Naive thymus-derived CD4-positive, alpha-beta T cell (primary cell): ENCODE measurements around the gene FBXO28. TPM values are rescaled to one million over a fixed set of nuclear protein-coding genes. Genes with fewer than 3 reads are reported as not detected.

Source experiments
- ATAC-seq: fragments of 150-1000 bp; cut with Tn5 transposase; 2 replicates; pipeline ENCODE4 v1.10.0; 2021; ENCODE audit warnings: mild to moderate bottlenecking, moderate library complexity
- CTCF ChIA-PET: fragments of 350-600 bp; sonication (Branson Sonifier 250); formaldehyde crosslinking; loops from one replicate; lab custom pipeline; 2021; ENCODE audit warnings: antibody characterized with exemption; lab: Charles Lee
- POLR2A ChIA-PET: fragments of 350-600 bp; sonication (Branson Sonifier 250); formaldehyde crosslinking; loops from one replicate; lab custom pipeline; 2021; ENCODE audit warnings: antibody characterized with exemption, inconsistent platforms; lab: Charles Lee
- DNase-seq, 9 donors: peaks; one replicate each; pipeline versions ENCODE4 v3.0.0 to v3.0.0-alpha.2; 2020 to 2022; ENCODE audit warnings: mixed read lengths in 1 of 9
- H3K27ac ChIP-seq: one replicate; pipeline ENCODE4 v1.7.0; 2013; ENCODE audit warnings: mild to moderate bottlenecking, low read depth, low read length, moderate library complexity
- H3K27me3 ChIP-seq, 2 donors: one replicate each; pipeline ENCODE4 v1.7.0; 2013; ENCODE audit warnings: low read length in 2 of 2, mild to moderate bottlenecking in 2 of 2, moderate library complexity in 2 of 2; ENCODE audit not compliant: control insufficient read depth in 2 of 2, insufficient read depth in 2 of 2
- H3K36me3 ChIP-seq, 3 experiments: 1 replicate in 2 of 3; 2 replicates in 1 of 3; pipeline ENCODE4 v1.7.0; 2013; ENCODE audit warnings: low read length in 3 of 3, mild to moderate bottlenecking in 3 of 3, moderate library complexity in 1 of 3; ENCODE audit not compliant: insufficient read depth in 3 of 3, control insufficient read depth in 2 of 3
- H3K4me1 ChIP-seq, 2 donors: one replicate each; pipeline ENCODE4 v1.7.0; 2013; ENCODE audit warnings: low read length in 2 of 2, mild to moderate bottlenecking in 2 of 2, moderate library complexity in 1 of 2; ENCODE audit not compliant: control insufficient read depth in 2 of 2, insufficient read depth in 2 of 2
- H3K4me3 ChIP-seq: 2 replicates; pipeline ENCODE4 v1.7.0; 2013; ENCODE audit warnings: mild to moderate bottlenecking, low read length
- H3K9me3 ChIP-seq, 3 experiments: 1 replicate in 2 of 3; 2 replicates in 1 of 3; pipeline ENCODE4 v1.7.0; 2013; ENCODE audit warnings: low read length in 3 of 3; ENCODE audit not compliant: control insufficient read depth in 2 of 3
- H3K27ac Mint-ChIP-seq, 9 donors: one replicate each; pipeline ENCODE4 v1.8.0; 2020 to 2022; ENCODE audit warnings: mixed read lengths in 9 of 9, mild to moderate bottlenecking in 8 of 9, moderate library complexity in 5 of 9, inconsistent platforms in 2 of 9
- H3K27me3 Mint-ChIP-seq, 5 donors: one replicate each; pipeline ENCODE4 v1.8.0; 2021 to 2022; ENCODE audit warnings: mixed read lengths in 5 of 5, mild to moderate bottlenecking in 1 of 5
- H3K36me3 Mint-ChIP-seq, 5 donors: one replicate each; pipeline ENCODE4 v1.8.0; 2020 to 2022; ENCODE audit warnings: mixed read lengths in 5 of 5, mild to moderate bottlenecking in 3 of 5, inconsistent platforms in 1 of 5
- H3K4me1 Mint-ChIP-seq, 7 donors: one replicate each; pipeline ENCODE4 v1.8.0; 2020 to 2022; ENCODE audit warnings: mixed read lengths in 7 of 7, mild to moderate bottlenecking in 3 of 7, inconsistent platforms in 1 of 7
- H3K4me3 Mint-ChIP-seq, 10 donors: one replicate each; pipeline ENCODE4 v1.8.0; 2020 to 2022; ENCODE audit warnings: mild to moderate bottlenecking in 10 of 10, mixed read lengths in 10 of 10, moderate library complexity in 6 of 10, inconsistent platforms in 2 of 10
- H3K9me3 Mint-ChIP-seq, 11 donors: one replicate each; pipeline ENCODE4 v1.8.0; 2020 to 2022; ENCODE audit warnings: mixed read lengths in 11 of 11, mild to moderate bottlenecking in 4 of 11, inconsistent platforms in 1 of 11, moderate library complexity in 1 of 11
- intact Hi-C, 2 donors: fragments of 100-400 bp; cut with micrococcal nuclease; formaldehyde crosslinking; loops; one replicate each; pipeline ENCODE4 v1.15.1; 2023
- polyA plus RNA-seq, 2 donors: library from polyadenylated mRNA; unstranded; fragments of 300-500 nt; fragmentation: Illumina TruSeq; gene quantifications; one replicate each; pipeline ENCODE4 v1.2.3, GENCODE V29; 2021
- total RNA-seq, 6 experiments: library from RNA in 5 of 6; stranded (reverse) in 5 of 6; gene quantifications; 1 replicate in 5 of 6; 2 replicates in 1 of 6; pipeline ENCODE4 v1.2.3 and lab custom pipeline; 2021 to 2026

Gene FBXO28
- total and polyA plus RNA-seq, 7 experiments from 2014 or later = 15.1 to 37.8 (median 26.2) TPM

GRCh38 chr1:224106568-224107281 lies 7.2 kb upstream of the FBXO28 start:
- no peak overlapping the region for H3K4me3 Mint-ChIP-seq
- no peaks in the 10 kb centered on the region for H3K9me3 Mint-ChIP-seq
- H3K27ac ChIP-seq = no peak overlapping the region
- H3K27me3 ChIP-seq = no peaks in the 10 kb centered on the region
- peaks cover 0 to 4% (median 0%) of the 10 kb centered on the region in 7 donors for H3K4me1 Mint-ChIP-seq
- intact Hi-C loops = loop anchor here in 1 of 2 donors (5.0 kb wide), 2 partner anchors 294 to 409 kb away; no protein-coding TSS in a partner anchor
- H3K36me3 Mint-ChIP-seq = no peaks in the 10 kb centered on the region
- H3K27ac Mint-ChIP-seq = no peak overlapping the region
- peak in 2 of 9 donors; percentile 7 to 12 for DNase-seq
- no peaks in the 10 kb centered on the region for H3K9me3 ChIP-seq
- ChIA-PET CTCF (no interaction called here), POLR2A (interaction anchor here (1.0 kb wide), 1 partner anchor 76 kb away, joined by 4 read pairs; the partner anchor contains the start of gene DEGS1)
- ATAC-seq = peak; percentile 70
- H3K4me3 ChIP-seq = no peak overlapping the region
- H3K27me3 Mint-ChIP-seq = peaks cover 4 to 65% (median 16%) of the 10 kb centered on the region in 5 donors
- peaks cover 0 to 5% of the 10 kb centered on the region in 2 donors for H3K4me1 ChIP-seq
- no peaks in the 10 kb centered on the region for H3K36me3 ChIP-seq

- peaks cover 0 to 5% of the 10 kb centered on the region in 2 donors for H3K4me1 ChIP-seq
- no peak overlapping the region for H3K27ac ChIP-seq
- no peak overlapping the region for H3K4me3 ChIP-seq
- H3K9me3 Mint-ChIP-seq = no peaks in the 10 kb centered on the region
- H3K27me3 Mint-ChIP-seq = peaks cover 4 to 67% (median 16%) of the 10 kb centered on the region in 5 donors
- no peaks in the 10 kb centered on the region for H3K36me3 ChIP-seq
- DNase-seq (no peak), ATAC-seq (no peak)
- POLR2A ChIA-PET = interaction anchor here (1.0 kb wide), 1 partner anchor 76 kb away, joined by 4 read pairs; the partner anchor contains the start of gene DEGS1
- no peak overlapping the region for H3K27ac Mint-ChIP-seq
- intact Hi-C loops = loop anchor here in 1 of 2 donors (5.0 kb wide), 2 partner anchors 295 to 410 kb away; no protein-coding TSS in a partner anchor
- H3K4me1 Mint-ChIP-seq = peaks cover 0 to 4% (median 0%) of the 10 kb centered on the region in 7 donors
- H3K36me3 Mint-ChIP-seq = no peaks in the 10 kb centered on the region
- CTCF ChIA-PET = no interaction called here
- no peaks in the 10 kb centered on the region for H3K27me3 ChIP-seq
- no peaks in the 10 kb centered on the region for H3K9me3 ChIP-seq
- no peak overlapping the region for H3K4me3 Mint-ChIP-seq
These were observed 6.7 kb upstream of the FBXO28 start for GRCh38 chr1:224107282-224107625.

- ATAC-seq (no peak), DNase-seq (no peak)
- H3K9me3 ChIP-seq = no peaks in the 10 kb centered on the region
- H3K4me3 ChIP-seq = no peak overlapping the region
- no peak overlapping the region for H3K4me3 Mint-ChIP-seq
- H3K36me3 ChIP-seq = peaks cover 0 to 1% (median 0%) of the 10 kb centered on the region in 3 experiments
- H3K27ac ChIP-seq = no peak overlapping the region
- no peak overlapping the region for H3K27ac Mint-ChIP-seq
- H3K4me1 Mint-ChIP-seq = peaks cover 7 to 12% (median 8%) of the 10 kb centered on the region in 7 donors
- peaks cover 5% of the 10 kb centered on the region in 2 donors for H3K4me1 ChIP-seq
- H3K9me3 Mint-ChIP-seq = no peaks in the 10 kb centered on the region
- H3K36me3 Mint-ChIP-seq = no peaks in the 10 kb centered on the region
- H3K27me3 Mint-ChIP-seq = peaks cover 0 to 54% (median 12%) of the 10 kb centered on the region in 5 donors
- ChIA-PET CTCF (interaction anchor here (0.6 kb wide), 1 partner anchor 9 kb away, joined by 3 read pairs; no protein-coding TSS in a partner anchor), POLR2A (interaction anchor here (0.6 kb wide), 1 partner anchor 23 kb away, joined by 4 read pairs; no protein-coding TSS in a partner anchor)
- H3K27me3 ChIP-seq = no peaks in the 10 kb centered on the region
- intact Hi-C loops = loop anchor here in 1 of 2 donors (5.0 kb wide), 2 partner anchors 297 to 412 kb away; no protein-coding TSS in a partner anchor
These were observed 4.9 kb upstream of the FBXO28 start for GRCh38 chr1:224108991-224109390.

GRCh38 chr1:224109981-224110380 lies 3.9 kb upstream of the FBXO28 start:
- Histone ChIP-seq H3K4me3 (no peak overlapping the region), H3K27me3 (no peaks in the 10 kb centered on the region), H3K4me1 (peaks cover 5% of the 10 kb centered on the region in 2 donors), H3K9me3 (no peaks in the 10 kb centered on the region), H3K27ac (no peak overlapping the region), H3K36me3 (peaks cover 0 to 6% (median 0%) of the 10 kb centered on the region in 3 experiments)
- no peak for DNase-seq
- H3K27me3 Mint-ChIP-seq = peaks cover 0 to 49% (median 12%) of the 10 kb centered on the region in 5 donors
- ChIA-PET CTCF (no interaction called here), POLR2A (no interaction called here)
- intact Hi-C loops = loop anchor here (5.0 to 10.0 kb wide), 4 partner anchors 118 to 413 kb away; partner anchors contain the start of gene TP53BP2 (in 2 of the 2)
- peaks cover 7 to 17% (median 11%) of the 10 kb centered on the region in 7 donors for H3K4me1 Mint-ChIP-seq
- no peak overlapping the region for H3K4me3 Mint-ChIP-seq
- no peaks in the 10 kb centered on the region for H3K36me3 Mint-ChIP-seq
- H3K27ac Mint-ChIP-seq = no peak overlapping the region
- ATAC-seq = no peak
- no peaks in the 10 kb centered on the region for H3K9me3 Mint-ChIP-seq

- H3K27ac ChIP-seq = no peak overlapping the region
- Mint-ChIP-seq H3K27ac (peak overlapping the region in 5 of 9 donors; percentile 89 to 96 (median 94)), H3K9me3 (no peaks in the 10 kb centered on the region), H3K27me3 (peaks cover 0 to 34% (median 12%) of the 10 kb centered on the region in 5 donors), H3K36me3 (peaks cover 0 to 3% (median 0%) of the 10 kb centered on the region in 5 donors), H3K4me1 (peaks cover 11 to 37% (median 30%) of the 10 kb centered on the region in 7 donors), H3K4me3 (peak overlapping the region in 5 of 10 donors; percentile 45 to 96 (median 92))
- DNase-seq = no peak
- no peaks in the 10 kb centered on the region for H3K9me3 ChIP-seq
- ATAC-seq = no peak
- H3K4me1 ChIP-seq = peaks cover 4 to 14% of the 10 kb centered on the region in 2 donors
- CTCF ChIA-PET = no interaction called here
- peaks cover 0 to 6% (median 0%) of the 10 kb centered on the region in 3 experiments for H3K36me3 ChIP-seq
- no peaks in the 10 kb centered on the region for H3K27me3 ChIP-seq
- no peak overlapping the region for H3K4me3 ChIP-seq
- intact Hi-C loops = loop anchor here (5.0 to 10.0 kb wide), 2 partner anchors 121 to 268 kb away; partner anchors contain the start of gene TP53BP2 (in 2 of the 2)
- POLR2A ChIA-PET = no interaction called here
These were observed 906 bp upstream of the FBXO28 start for GRCh38 chr1:224113005-224113404.

- Histone ChIP-seq H3K27me3 (no peaks in the 10 kb centered on the region), H3K36me3 (peaks cover 0 to 6% (median 0%) of the 10 kb centered on the region in 3 experiments), H3K27ac (peak overlapping the region; percentile 92), H3K9me3 (no peaks in the 10 kb centered on the region), H3K4me1 (peaks cover 4 to 14% of the 10 kb centered on the region in 2 donors), H3K4me3 (peak overlapping the region; percentile 92)
- peaks cover 0 to 3% (median 0%) of the 10 kb centered on the region in 5 donors for H3K36me3 Mint-ChIP-seq
- H3K4me3 Mint-ChIP-seq = peak overlapping the region; percentile 89 to 96 (median 92)
- ChIA-PET CTCF (interaction anchor here (1.0 to 1.2 kb wide), 2 partner anchors 343 to 344 kb away, joined by 3 to 4 read pairs; no protein-coding TSS in a partner anchor), POLR2A (interaction anchor here (0.8 to 1.3 kb wide), 4 partner anchors 69 to 1401 kb away, joined by 3 to 9 read pairs (median 4); partner anchors contain the start of genes AIDA, BROX, DEGS1 and NVL)
- intact Hi-C loops = loop anchor here (5.0 to 10.0 kb wide), 2 partner anchors 121 to 269 kb away; partner anchors contain the start of gene TP53BP2 (in 2 of the 2)
- H3K27me3 Mint-ChIP-seq = peaks cover 0 to 29% (median 12%) of the 10 kb centered on the region in 5 donors
- no peak for DNase-seq
- peaks cover 11 to 38% (median 30%) of the 10 kb centered on the region in 7 donors for H3K4me1 Mint-ChIP-seq
- H3K9me3 Mint-ChIP-seq = no peaks in the 10 kb centered on the region
- no peak for ATAC-seq
- peak overlapping the region; percentile 89 to 96 (median 94) for H3K27ac Mint-ChIP-seq
These were observed 380 bp upstream of the FBXO28 start for GRCh38 chr1:224113545-224113917.
